D721Med (cell line): ENCODE data around the gene JMJD1C.

Experiments
- DNase-seq: peaks from one replicate; pipeline ENCODE4 v3.0.0; 2011; ENCODE audit warnings: low spot score; ENCODE audit not compliant: insufficient read length
- FAIRE-seq: peaks from 2 replicates; lab custom pipeline; 2011; peaks lifted over from hg19 to GRCh38; lab: Jason Lieb, UNC
- TF ChIP-seq, protein P1 (sequence below): IDR thresholded peaks from 2 replicates; pipeline ENCODE4 v1.5.1; 2012; ENCODE audit warnings: mild to moderate bottlenecking, control low read depth; ENCODE audit not compliant: insufficient read depth; ENCODE audit errors: missing control alignments

Gene JMJD1C

DNA sequence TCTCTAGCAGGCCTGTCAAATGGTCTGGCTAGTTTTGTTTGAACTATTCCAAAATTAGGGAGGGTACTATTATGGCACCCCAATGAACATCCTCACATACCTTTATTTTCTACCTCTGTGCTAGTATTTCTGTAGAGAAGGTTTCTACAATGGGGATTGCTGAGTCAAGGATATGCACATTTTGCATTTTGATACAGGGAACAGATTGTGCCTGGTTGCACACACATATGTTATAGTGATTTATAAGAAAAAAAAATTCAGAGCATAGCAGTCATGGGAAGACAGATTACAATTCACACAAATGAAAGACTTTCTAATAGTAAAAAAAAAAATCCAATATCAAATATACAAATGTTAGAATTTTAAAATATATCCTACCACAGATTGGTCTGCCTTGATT is 346.7 kb downstream of the JMJD1C start:
- DNase-seq (no peak), FAIRE-seq (no peak)
- TF ChIP-seq, protein P1, sequence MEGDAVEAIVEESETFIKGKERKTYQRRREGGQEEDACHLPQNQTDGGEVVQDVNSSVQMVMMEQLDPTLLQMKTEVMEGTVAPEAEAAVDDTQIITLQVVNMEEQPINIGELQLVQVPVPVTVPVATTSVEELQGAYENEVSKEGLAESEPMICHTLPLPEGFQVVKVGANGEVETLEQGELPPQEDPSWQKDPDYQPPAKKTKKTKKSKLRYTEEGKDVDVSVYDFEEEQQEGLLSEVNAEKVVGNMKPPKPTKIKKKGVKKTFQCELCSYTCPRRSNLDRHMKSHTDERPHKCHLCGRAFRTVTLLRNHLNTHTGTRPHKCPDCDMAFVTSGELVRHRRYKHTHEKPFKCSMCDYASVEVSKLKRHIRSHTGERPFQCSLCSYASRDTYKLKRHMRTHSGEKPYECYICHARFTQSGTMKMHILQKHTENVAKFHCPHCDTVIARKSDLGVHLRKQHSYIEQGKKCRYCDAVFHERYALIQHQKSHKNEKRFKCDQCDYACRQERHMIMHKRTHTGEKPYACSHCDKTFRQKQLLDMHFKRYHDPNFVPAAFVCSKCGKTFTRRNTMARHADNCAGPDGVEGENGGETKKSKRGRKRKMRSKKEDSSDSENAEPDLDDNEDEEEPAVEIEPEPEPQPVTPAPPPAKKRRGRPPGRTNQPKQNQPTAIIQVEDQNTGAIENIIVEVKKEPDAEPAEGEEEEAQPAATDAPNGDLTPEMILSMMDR, result no peak
